Type B pancreatic cell (in vitro differentiated cells): ENCODE results near the gene DBH. TPM values are rescaled to one million over a fixed set of nuclear protein-coding genes. Genes with fewer than 3 reads are reported as not detected.

Experiments used
- DNase-seq: peaks from one replicate; pipeline ENCODE4 v3.0.0; 2021; ENCODE audit warnings: mixed read lengths; ENCODE audit not compliant: unreplicated experiment; ENCODE audit errors: extremely low spot score
- H3K27ac Mint-ChIP-seq: 2 replicates; pipeline ENCODE4 v1.8.0; 2021; ENCODE audit warnings: mild to moderate bottlenecking, mixed read lengths
- H3K27me3 Mint-ChIP-seq: 2 replicates; pipeline ENCODE4 v1.8.0; 2021; ENCODE audit warnings: mixed read lengths
- H3K36me3 Mint-ChIP-seq: 2 replicates; pipeline ENCODE4 v1.8.0; 2021; ENCODE audit warnings: mixed read lengths
- H3K4me1 Mint-ChIP-seq: one replicate; pipeline ENCODE4 v1.8.0; 2021; ENCODE audit warnings: mixed read lengths; ENCODE audit not compliant: unreplicated experiment
- H3K4me3 Mint-ChIP-seq: 2 replicates; pipeline ENCODE4 v1.8.0; 2021; ENCODE audit warnings: mild to moderate bottlenecking, mixed read lengths
- H3K9me3 Mint-ChIP-seq: 2 replicates; pipeline ENCODE4 v1.8.0; 2021; ENCODE audit warnings: mixed read lengths
- long read RNA-seq: library from polyadenylated mRNA; unstranded; transcript quantifications from one replicate; pipeline ENCODE4 v2.0.0, GENCODE V29; 2020
- total RNA-seq: library from RNA; stranded (reverse); gene quantifications from 2 replicates; pipeline ENCODE4 v1.2.1, GENCODE V29; 2021; ENCODE audit warnings: low replicate concordance
- TF ChIP-seq, protein P1 (sequence below): fragments of 200-600 bp; sonication (generic); conservative IDR thresholded peaks from 2 replicates; pipeline ENCODE4 v1.5.0; 2021; ENCODE audit warnings: antibody characterized with exemption, mild to moderate bottlenecking

The DBH gene
- 0.10 and 0.12 TPM in 2 replicates for total RNA-seq
- long read RNA-seq, result 0 reads

DNA sequence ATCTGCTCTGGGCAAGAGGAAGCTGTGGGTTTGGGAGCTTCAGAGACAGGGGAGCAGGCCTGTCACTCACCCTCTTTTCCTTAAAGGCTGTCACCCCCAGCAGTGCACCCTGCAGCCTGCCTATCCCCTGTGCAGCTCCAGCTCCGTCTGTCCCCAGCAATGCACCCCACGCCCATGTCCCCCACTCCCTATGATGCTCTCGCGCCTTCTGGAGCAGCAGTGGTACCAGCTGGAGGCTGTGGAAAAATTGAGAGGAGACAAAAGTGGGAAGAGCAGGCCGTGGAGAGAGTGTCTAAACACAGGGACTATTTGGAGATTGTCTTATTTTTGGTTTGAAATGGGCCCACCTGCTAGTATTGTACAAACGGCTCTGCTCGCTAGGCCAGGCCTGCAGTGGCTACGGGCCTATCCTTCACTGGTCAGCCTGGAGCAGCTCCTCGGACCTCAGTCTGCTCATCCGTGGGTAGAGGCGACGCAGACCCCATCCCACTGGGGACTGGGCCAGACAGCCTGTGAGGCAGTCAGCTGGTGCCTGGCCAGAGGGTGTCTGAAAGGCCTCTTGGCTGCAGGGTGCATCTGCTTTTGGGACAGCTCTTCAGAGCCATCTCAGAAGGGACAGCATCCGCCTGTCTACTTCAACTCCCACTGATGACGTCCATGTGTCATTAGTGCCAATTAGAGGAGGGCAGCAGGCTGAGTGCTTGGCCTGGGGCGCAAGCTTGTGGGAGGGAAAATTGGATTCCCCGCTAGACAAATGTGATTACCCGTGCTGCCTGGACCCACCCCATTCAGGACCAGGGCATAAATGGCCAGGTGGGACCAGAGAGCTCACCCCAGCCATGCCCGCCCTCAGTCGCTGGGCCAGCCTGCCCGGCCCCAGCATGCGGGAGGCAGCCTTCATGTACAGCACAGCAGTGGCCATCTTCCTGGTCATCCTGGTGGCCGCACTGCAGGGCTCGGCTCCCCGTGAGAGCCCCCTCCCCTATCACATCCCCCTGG lies at the start of gene DBH:
TSS of gene DBH (plus strand) at position 831 of the 999 bp plus-strand sequence. CDS start at position 840, 9 bp downstream.
- TF ChIP-seq, protein P1, sequence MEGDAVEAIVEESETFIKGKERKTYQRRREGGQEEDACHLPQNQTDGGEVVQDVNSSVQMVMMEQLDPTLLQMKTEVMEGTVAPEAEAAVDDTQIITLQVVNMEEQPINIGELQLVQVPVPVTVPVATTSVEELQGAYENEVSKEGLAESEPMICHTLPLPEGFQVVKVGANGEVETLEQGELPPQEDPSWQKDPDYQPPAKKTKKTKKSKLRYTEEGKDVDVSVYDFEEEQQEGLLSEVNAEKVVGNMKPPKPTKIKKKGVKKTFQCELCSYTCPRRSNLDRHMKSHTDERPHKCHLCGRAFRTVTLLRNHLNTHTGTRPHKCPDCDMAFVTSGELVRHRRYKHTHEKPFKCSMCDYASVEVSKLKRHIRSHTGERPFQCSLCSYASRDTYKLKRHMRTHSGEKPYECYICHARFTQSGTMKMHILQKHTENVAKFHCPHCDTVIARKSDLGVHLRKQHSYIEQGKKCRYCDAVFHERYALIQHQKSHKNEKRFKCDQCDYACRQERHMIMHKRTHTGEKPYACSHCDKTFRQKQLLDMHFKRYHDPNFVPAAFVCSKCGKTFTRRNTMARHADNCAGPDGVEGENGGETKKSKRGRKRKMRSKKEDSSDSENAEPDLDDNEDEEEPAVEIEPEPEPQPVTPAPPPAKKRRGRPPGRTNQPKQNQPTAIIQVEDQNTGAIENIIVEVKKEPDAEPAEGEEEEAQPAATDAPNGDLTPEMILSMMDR, result no peak
- Mint-ChIP-seq H3K36me3 (no peaks in the 10 kb centered on the region), H3K9me3 (no peaks in the 10 kb centered on the region), H3K4me1 (peaks cover 25% of the 10 kb centered on the region), H3K4me3 (no peak within 1 kb of the TSS), H3K27ac (no peak within 1 kb of the TSS), H3K27me3 (peaks cover 22% of the 10 kb centered on the region)
- no peak for DNase-seq

DNA sequence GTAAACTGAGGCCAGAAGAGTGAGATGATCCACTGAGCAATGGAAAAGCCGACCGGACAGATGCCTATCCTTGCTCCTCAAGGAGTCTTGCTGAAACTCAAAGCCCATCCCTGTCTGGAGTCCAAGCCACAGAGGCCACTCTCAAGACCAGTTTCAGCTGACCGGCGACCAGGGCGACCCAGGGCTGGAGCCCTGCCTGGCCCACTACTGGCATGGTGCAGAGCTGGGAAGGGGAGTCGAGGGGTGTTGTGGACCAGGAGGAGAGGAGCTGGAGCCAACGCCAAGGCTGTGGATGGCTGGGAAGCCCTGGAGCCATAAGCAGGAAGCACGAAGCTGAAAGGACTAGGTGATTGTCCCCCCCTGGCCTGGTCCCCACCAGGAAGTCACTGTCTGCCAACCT lies 49.1 kb upstream of the DBH start:
- Mint-ChIP-seq H3K9me3 (no peaks in the 10 kb centered on the region), H3K27me3 (peaks cover 15% of the 10 kb centered on the region), H3K4me3 (no peak overlapping the region), H3K27ac (no peak overlapping the region), H3K36me3 (peaks cover 5% of the 10 kb centered on the region), H3K4me1 (peaks cover 18% of the 10 kb centered on the region)
- TF ChIP-seq, protein P1, result no peak
- DNase-seq, result no peak

DNA sequence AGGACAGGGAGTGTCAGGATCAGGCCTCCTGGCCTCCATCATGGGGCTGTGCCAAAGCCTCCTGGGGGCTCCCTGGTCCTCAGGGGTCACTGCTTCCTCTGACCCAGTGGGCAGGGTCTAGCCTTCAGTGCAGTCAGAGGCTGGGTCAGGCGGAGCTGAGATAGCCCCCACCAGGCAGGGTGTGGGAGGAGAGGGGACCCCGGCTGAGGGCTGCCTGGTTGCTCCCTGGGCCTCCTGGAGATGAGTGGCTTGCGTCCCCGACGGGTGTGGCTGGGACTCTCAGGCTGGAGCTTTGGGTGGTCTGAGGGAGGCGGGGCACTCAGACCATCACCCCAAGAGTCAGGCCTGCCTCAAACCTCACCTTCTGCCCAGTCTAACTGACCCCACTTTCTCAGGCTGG lies 48.7 kb upstream of the DBH start:
- TF ChIP-seq, protein P1, result no peak
- no peak for DNase-seq
- H3K36me3 Mint-ChIP-seq, result peaks cover 5% of the 10 kb centered on the region
- H3K4me1 Mint-ChIP-seq, result peaks cover 14% of the 10 kb centered on the region
- H3K27ac Mint-ChIP-seq, result no peak overlapping the region
- H3K9me3 Mint-ChIP-seq, result no peaks in the 10 kb centered on the region
- no peak overlapping the region for H3K4me3 Mint-ChIP-seq
- peaks cover 14% of the 10 kb centered on the region for H3K27me3 Mint-ChIP-seq

DNA sequence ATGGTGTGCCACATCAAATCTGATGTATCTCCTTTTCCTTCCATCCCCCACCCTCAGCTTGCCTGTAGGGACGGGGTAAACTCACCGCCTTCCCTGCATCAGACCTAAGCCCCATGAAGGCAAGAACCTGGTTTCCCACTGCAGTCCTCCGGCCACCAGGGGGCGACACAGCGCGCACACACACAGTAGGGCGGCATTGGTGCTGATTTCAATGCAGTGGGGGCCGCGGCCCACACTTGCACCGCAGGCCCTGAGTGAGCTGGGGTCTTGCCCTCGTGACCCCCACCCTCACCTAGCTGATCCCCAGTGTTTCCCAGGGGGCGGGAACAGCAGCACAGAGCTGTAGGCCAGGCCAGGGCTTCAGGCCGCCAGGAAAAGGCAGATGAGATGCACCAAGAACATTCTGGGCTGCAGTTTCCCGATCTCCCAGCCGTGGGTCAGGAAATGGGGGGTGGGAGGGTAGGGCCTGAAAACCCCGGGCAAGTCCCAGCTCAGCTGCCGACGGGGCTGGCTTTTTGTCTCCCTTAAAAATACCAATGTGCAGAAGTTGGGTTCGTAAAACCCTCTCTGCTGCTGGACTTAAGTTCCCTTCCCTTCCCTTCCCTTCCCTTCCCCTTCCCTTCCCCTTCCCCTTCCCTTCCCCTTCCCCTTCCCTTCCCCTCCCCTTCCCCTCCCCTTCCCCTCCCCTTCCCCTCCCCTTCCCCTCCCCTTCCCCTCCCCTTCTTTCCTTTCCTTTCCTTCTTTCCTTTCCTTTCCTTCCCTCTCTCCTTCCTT lies 46.5 kb upstream of the DBH start:
- no peaks in the 10 kb centered on the region for H3K9me3 Mint-ChIP-seq
- no peak for DNase-seq
- H3K4me3 Mint-ChIP-seq, result no peak overlapping the region
- peaks cover 5% of the 10 kb centered on the region for H3K36me3 Mint-ChIP-seq
- H3K27me3 Mint-ChIP-seq, result peaks cover 18% of the 10 kb centered on the region
- H3K27ac Mint-ChIP-seq, result no peak overlapping the region
- TF ChIP-seq, protein P1, result peak; percentile 74
- peaks cover 9% of the 10 kb centered on the region for H3K4me1 Mint-ChIP-seq

DNA sequence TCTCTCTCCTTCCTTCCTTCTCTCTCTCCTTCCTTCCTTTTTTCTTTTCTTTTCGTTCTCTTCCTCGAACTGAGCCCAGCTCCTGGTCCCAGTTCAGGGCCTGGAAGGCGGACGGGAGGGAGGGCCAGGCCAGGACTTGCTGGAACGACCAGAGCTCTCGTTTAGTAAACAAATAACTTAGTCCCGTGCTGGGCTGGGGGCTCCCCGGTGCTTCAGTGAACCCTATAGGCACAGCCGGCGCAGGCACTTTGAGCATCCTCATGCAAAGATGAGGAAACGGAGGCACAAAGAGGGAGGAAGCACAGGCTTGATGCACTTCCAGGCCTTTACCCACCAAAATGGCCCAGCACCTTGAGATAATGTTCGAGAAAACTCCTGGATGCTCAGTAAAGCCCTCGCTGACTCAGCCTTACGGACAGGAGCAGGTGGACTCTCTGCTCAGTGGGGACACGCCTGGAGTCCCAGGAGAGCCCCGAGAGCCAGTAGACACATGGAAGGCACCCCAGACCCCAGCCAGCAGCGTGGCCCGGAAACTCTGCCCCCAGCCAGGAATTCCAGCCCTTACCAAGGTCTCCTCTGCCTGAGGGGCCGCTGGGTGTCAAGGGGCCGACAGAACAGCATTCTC lies 45.8 kb upstream of the DBH start:
- H3K4me1 Mint-ChIP-seq, result peaks cover 5% of the 10 kb centered on the region
- TF ChIP-seq, protein P1, result no peak
- H3K36me3 Mint-ChIP-seq, result peaks cover 5% of the 10 kb centered on the region
- no peaks in the 10 kb centered on the region for H3K9me3 Mint-ChIP-seq
- no peak for DNase-seq
- H3K27ac Mint-ChIP-seq, result no peak overlapping the region
- H3K4me3 Mint-ChIP-seq, result no peak overlapping the region
- peaks cover 18% of the 10 kb centered on the region for H3K27me3 Mint-ChIP-seq
